Osteoblast (primary cell): ENCODE data around the gene IL22RA2. TPM values are rescaled to one million over a fixed set of nuclear protein-coding genes. Genes with fewer than 3 reads are reported as not detected.
"Not testable (repeated sequence)": the region's sequence is repeated elsewhere in the genome, so short reads cannot be mapped to it uniquely, and the experiment has no call there.

Experiments
- DNase-seq: peaks from one replicate; pipeline ENCODE4 v3.0.0; 2011; ENCODE audit warnings: low spot score, mixed read lengths; ENCODE audit not compliant: insufficient read length; ENCODE audit errors: missing footprints
- H2AFZ ChIP-seq: 2 replicates; pipeline ENCODE4 v1.6.0; 2011; ENCODE audit warnings: mild to moderate bottlenecking, low read length
- H3K27ac ChIP-seq: 2 replicates; pipeline ENCODE4 v1.5.1; 2011; ENCODE audit warnings: mild to moderate bottlenecking, low read depth, low read length, moderate library complexity
- H3K27me3 ChIP-seq: 2 replicates; pipeline ENCODE4 v1.6.0; 2012; ENCODE audit warnings: mild to moderate bottlenecking, control low read depth, inconsistent platforms, low read length, moderate library complexity; ENCODE audit not compliant: insufficient read depth
- H3K36me3 ChIP-seq: 2 replicates; pipeline ENCODE4 v1.5.1; 2011; ENCODE audit warnings: mild to moderate bottlenecking, low read length, control low read depth, moderate library complexity; ENCODE audit not compliant: insufficient read depth
- H3K4me1 ChIP-seq: 2 replicates; pipeline ENCODE4 v1.5.1; 2011; ENCODE audit warnings: mild to moderate bottlenecking, low read length, control low read depth, moderate library complexity; ENCODE audit not compliant: insufficient read depth
- H3K4me2 ChIP-seq: 2 replicates; pipeline ENCODE4 v1.6.0; 2011; ENCODE audit warnings: mild to moderate bottlenecking, low read length; ENCODE audit not compliant: insufficient read depth
- H3K4me3 ChIP-seq: fragments of 200-600 bp; sonication (generic); 3 replicates; pipeline ENCODE4 v1.5.1; 2012; ENCODE audit warnings: mild to moderate bottlenecking, low read length, inconsistent platforms; ENCODE audit not compliant: insufficient read depth
- H3K79me2 ChIP-seq: 2 replicates; pipeline ENCODE4 v1.6.0; 2012; ENCODE audit warnings: mild to moderate bottlenecking, low read length, control low read depth, inconsistent platforms; ENCODE audit not compliant: insufficient read depth
- H3K9me3 ChIP-seq: 2 replicates; pipeline ENCODE4 v1.5.1; 2011; ENCODE audit warnings: low read depth, low read length, control low read depth
- H4K20me1 ChIP-seq: 2 replicates; pipeline ENCODE4 v1.6.0; 2012; ENCODE audit warnings: mild to moderate bottlenecking, low read length, control low read depth; ENCODE audit not compliant: insufficient read depth
- CTCF ChIP-seq: IDR thresholded peaks from 2 replicates; pipeline ENCODE4 v1.5.1; 2011; ENCODE audit warnings: mild to moderate bottlenecking, low read depth, low read length, moderate library complexity; ENCODE audit errors: extremely low read depth
- total RNA-seq: library from RNA; depleted of rRNA; stranded (reverse); fragments of >200 nt; gene quantifications from 2 replicates; pipeline ENCODE4 v1.2.3, GENCODE V29; 2012

The IL22RA2 gene
- total RNA-seq, 1 donor, result not detected

GRCh38 chr6:137115658-137116057 is 57.8 kb downstream of the IL22RA2 start:
- peaks cover 6% of the 10 kb centered on the region for H3K4me1 ChIP-seq
- TF ChIP-seq CTCF, result no peak
- DNase-seq, result no peak
- no peaks in the 10 kb centered on the region for H3K27me3 ChIP-seq
- no peaks in the 10 kb centered on the region for H3K79me2 ChIP-seq
- no peak overlapping the region for H3K4me3 ChIP-seq
- H3K27ac ChIP-seq, result no peak overlapping the region
- no peaks in the 10 kb centered on the region for H4K20me1 ChIP-seq
- no peak overlapping the region for H3K4me2 ChIP-seq
- H3K36me3 ChIP-seq, result no peaks in the 10 kb centered on the region
- H3K9me3 ChIP-seq, result peaks cover 3% of the 10 kb centered on the region
- H2AFZ ChIP-seq, result no peak overlapping the region

- no peaks in the 10 kb centered on the region for H4K20me1 ChIP-seq
These were observed 61.4 kb downstream of the IL22RA2 start for GRCh38 chr6:137112067-137112355.

GRCh38 chr6:137111296-137112066 is 62.0 kb downstream of the IL22RA2 start:
- Histone ChIP-seq H3K4me3 (no peak overlapping the region), H3K79me2 (no peaks in the 10 kb centered on the region), H2AFZ (peak overlapping the region; percentile 23), H3K36me3 (no peaks in the 10 kb centered on the region), H4K20me1 (no peaks in the 10 kb centered on the region), H3K27ac (no peak overlapping the region), H3K27me3 (no peaks in the 10 kb centered on the region), H3K4me1 (peaks cover 6% of the 10 kb centered on the region), H3K4me2 (no peak overlapping the region), H3K9me3 (no peaks in the 10 kb centered on the region)
- DNase-seq, result no peak
- TF ChIP-seq CTCF, result no peak

More at GRCh38 chr6:137112067-137112355, 61.4 kb downstream of the IL22RA2 start:
- H3K27ac ChIP-seq, result no peak overlapping the region
- peak; percentile 41 for DNase-seq
- no peaks in the 10 kb centered on the region for H3K27me3 ChIP-seq
- H3K36me3 ChIP-seq, result no peaks in the 10 kb centered on the region
- H3K79me2 ChIP-seq, result no peaks in the 10 kb centered on the region
- no peak overlapping the region for H3K4me2 ChIP-seq
- H3K4me3 ChIP-seq, result no peak overlapping the region
- H3K9me3 ChIP-seq, result no peaks in the 10 kb centered on the region
- peaks cover 6% of the 10 kb centered on the region for H3K4me1 ChIP-seq
- no peak for TF ChIP-seq CTCF
- H2AFZ ChIP-seq, result peak overlapping the region; percentile 23

GRCh38 chr6:137107767-137108105 is 65.7 kb downstream of the IL22RA2 start:
- no peaks in the 10 kb centered on the region for H3K9me3 ChIP-seq
- no peaks in the 10 kb centered on the region for H4K20me1 ChIP-seq
- no peak overlapping the region for H3K27ac ChIP-seq
- H3K4me2 ChIP-seq, result no peak overlapping the region
- no peak for DNase-seq
- no peaks in the 10 kb centered on the region for H3K79me2 ChIP-seq
- H3K27me3 ChIP-seq, result no peaks in the 10 kb centered on the region
- no peak overlapping the region for H3K4me3 ChIP-seq
- H3K36me3 ChIP-seq, result no peaks in the 10 kb centered on the region
- H3K4me1 ChIP-seq, result peaks cover 6% of the 10 kb centered on the region
- TF ChIP-seq CTCF, result no peak
- no peak overlapping the region for H2AFZ ChIP-seq

- not testable (repeated sequence) for H3K4me2 ChIP-seq, H3K4me1 ChIP-seq, DNase-seq, H3K4me3 ChIP-seq, H3K27ac ChIP-seq, H3K36me3 ChIP-seq, H3K27me3 ChIP-seq, H3K9me3 ChIP-seq, H4K20me1 ChIP-seq, H3K79me2 ChIP-seq, H2AFZ ChIP-seq
These were observed 66.2 kb downstream of the IL22RA2 start for GRCh38 chr6:137107047-137107766.
